NCI-H1694 treated with DMSO at 0.1 percent for 48 hours (cell line): ENCODE results near the gene LRRC37A2.
"Not testable (repeated sequence)": the region's sequence is repeated elsewhere in the genome, so short reads cannot be mapped to it uniquely, and the experiment has no call there.

Experiments used
- DNase-seq: peaks from one replicate; lab custom pipeline; 2025; lab: John Stamatoyannopoulos, UW

The LRRC37A2 gene

DNA sequence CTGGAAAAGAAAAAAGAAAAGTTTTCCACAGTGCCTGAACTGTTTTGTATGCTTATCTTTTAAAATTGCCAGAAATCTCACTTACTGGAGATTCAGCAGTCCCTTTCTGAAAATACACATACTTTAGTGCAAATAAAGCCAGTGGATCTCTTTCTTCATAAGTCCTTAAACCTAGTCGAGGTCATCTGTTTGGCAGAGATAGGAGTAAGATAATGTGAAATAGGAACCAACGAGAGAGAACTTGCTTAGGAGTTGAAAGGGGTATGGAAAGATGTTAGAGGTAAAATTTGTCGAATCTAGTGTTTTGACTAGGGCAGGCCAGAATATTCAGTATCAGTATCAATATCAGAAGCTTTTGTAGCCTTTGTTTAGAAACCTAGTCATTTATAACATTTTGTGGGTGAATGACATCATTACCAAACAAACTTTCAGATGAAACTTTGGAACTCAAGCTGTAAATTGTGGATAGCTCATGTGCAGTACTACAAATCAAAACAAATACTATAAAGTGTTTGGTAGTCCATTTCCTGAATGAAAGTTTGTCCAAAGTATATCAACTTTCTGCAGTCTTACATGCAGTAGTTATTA lies 86.2 kb downstream of the LRRC37A2 start:
- not testable (repeated sequence) for DNase-seq

DNA sequence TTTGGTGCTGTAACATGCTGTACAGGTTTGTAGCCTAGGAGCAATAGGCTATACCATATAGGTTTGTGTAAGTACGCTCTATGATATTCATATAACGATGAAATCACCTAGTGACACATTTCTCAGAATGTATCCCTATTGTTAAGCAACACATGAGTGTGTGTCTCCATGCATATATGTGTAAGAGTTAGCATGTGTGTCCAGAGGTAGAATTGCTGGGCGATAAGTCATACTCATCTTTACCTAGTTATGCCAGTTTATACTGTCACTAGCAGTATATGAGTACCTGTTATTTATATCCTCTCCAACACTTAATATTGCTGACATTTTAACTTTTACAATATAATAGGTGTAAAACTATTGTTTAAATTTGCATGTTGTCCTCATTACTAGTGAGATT lies 88.5 kb downstream of the LRRC37A2 start:
- DNase-seq: not testable (repeated sequence)

GRCh38 chr17:46603125-46603524 lies 90.9 kb downstream of the LRRC37A2 start:
- DNase-seq: not testable (repeated sequence)
